Testis (tissue), 2 donors: ENCODE results near the gene TACC3.

Source experiments
- CTCF ChIP-seq, 3 experiments: fragments of 450-650 bp in 2 of 3; fragments of 200-600 bp in 1 of 3; sonication (generic) in 1 of 3; IDR thresholded peaks; one replicate each; pipeline ENCODE4 v1.5.1; 2016 to 2019; ENCODE audit warnings: antibody characterized with exemption in 3 of 3, mild to moderate bottlenecking in 2 of 3, moderate library complexity in 1 of 3
- POLR2A ChIP-seq: fragments of 450-650 bp; IDR thresholded peaks from one replicate; pipeline ENCODE4 v1.6.1; 2017; ENCODE audit warnings: antibody characterized with exemption, mild to moderate bottlenecking, moderate library complexity

GRCh38 chr4:1703867-1704266 is 17.5 kb upstream of the TACC3 start:
- no peak for TF ChIP-seq CTCF (IDR thresholded peaks at IDR 0.05)
- TF ChIP-seq POLR2A = no peak
